Activated CD8-positive, alpha-beta memory T cell treated with anti-CD3 and anti-CD28 coated beads, Interleukin-2, amount 50 U/mL, for 24 hours (primary cell): ENCODE data around the gene CMBL.
"Not testable (repeated sequence)": the region's sequence is repeated elsewhere in the genome, so short reads cannot be mapped to it uniquely, and the experiment has no call there.

ENCODE experiments used
- DNase-seq: peaks from one replicate; pipeline ENCODE4 v3.0.0-alpha.2; 2020; ENCODE audit errors: extremely low read depth

The CMBL gene

GRCh38 chr5:10333154-10334006 is 25.7 kb upstream of the CMBL start:
- no peak for DNase-seq

- no peak for DNase-seq
These were observed 24.6 kb upstream of the CMBL start for GRCh38 chr5:10332301-10332700.

- DNase-seq: no peak
These were observed 23.7 kb upstream of the CMBL start for GRCh38 chr5:10331341-10331796.

GRCh38 chr5:10330511-10331230 is 23.0 kb upstream of the CMBL start:
- DNase-seq: no peak

GRCh38 chr5:10329820-10330481 is 22.2 kb upstream of the CMBL start:
- no peak for DNase-seq

- DNase-seq: no peak
These were observed 21.7 kb upstream of the CMBL start for GRCh38 chr5:10329446-10329819.

GRCh38 chr5:10328323-10328722 is 20.6 kb upstream of the CMBL start:
- no peak for DNase-seq

GRCh38 chr5:10324518-10325370 is 17.0 kb upstream of the CMBL start:
- DNase-seq: no peak

GRCh38 chr5:10323588-10324488 is 16.1 kb upstream of the CMBL start:
- DNase-seq: no peak

- DNase-seq: no peak
These were observed 14.2 kb upstream of the CMBL start for GRCh38 chr5:10321882-10322281.

- no peak for DNase-seq
These were observed 13.1 kb upstream of the CMBL start for GRCh38 chr5:10320793-10321192.

GRCh38 chr5:10319202-10319851 is 11.6 kb upstream of the CMBL start:
- DNase-seq: no peak

- no peak for DNase-seq
These were observed 10.4 kb upstream of the CMBL start for GRCh38 chr5:10317825-10318682.

GRCh38 chr5:10315824-10316509 is 8.3 kb upstream of the CMBL start:
- DNase-seq: no peak

- no peak for DNase-seq
These were observed 7.5 kb upstream of the CMBL start for GRCh38 chr5:10315201-10315600.

- no peak for DNase-seq
These were observed 4.1 kb upstream of the CMBL start for GRCh38 chr5:10311595-10312425.

- DNase-seq: not testable (repeated sequence)
These were observed 3.3 kb upstream of the CMBL start for GRCh38 chr5:10310835-10311570.
